Gastroesophageal sphincter (tissue), 4 donors: Measurements from ENCODE around the gene YKT6. TPM values are rescaled to one million over a fixed set of nuclear protein-coding genes. Genes with fewer than 3 reads are reported as not detected.

Experiments
- ATAC-seq: fragments of 150-250 bp; one replicate; pipeline ENCODE4 v1.9.1; 2016; ENCODE audit warnings: mild to moderate bottlenecking, moderate library complexity
- H3K27ac ChIP-seq, 4 donors: fragments of 200-600 bp; sonication (generic) in 3 of 4; 1 replicate in 3 of 4; 2 replicates in 1 of 4; pipeline ENCODE4 v1.5.1; 2016 to 2019
- H3K27me3 ChIP-seq: fragments of 200-600 bp; sonication (generic); one replicate; pipeline ENCODE4 v1.5.1; 2019
- H3K36me3 ChIP-seq, 2 donors: fragments of 200-600 bp; sonication (generic); one replicate each; pipeline ENCODE4 v1.5.1; 2019; ENCODE audit warnings: control low read depth in 1 of 2
- H3K4me1 ChIP-seq, 3 donors: fragments of 200-600 bp; sonication (generic); 1 replicate in 2 of 3; 2 replicates in 1 of 3; pipeline ENCODE4 v1.5.1; 2016 to 2019; ENCODE audit warnings: control low read depth in 2 of 3
- H3K4me3 ChIP-seq, 2 donors: fragments of 200-600 bp; sonication (generic); one replicate each; pipeline ENCODE4 v1.5.1; 2019; ENCODE audit warnings: mild to moderate bottlenecking in 1 of 2, moderate library complexity in 1 of 2
- H3K9me3 ChIP-seq, 3 donors: fragments of 200-600 bp; sonication (generic); one replicate each; pipeline ENCODE4 v1.5.1; 2017 to 2019; ENCODE audit warnings: control low read depth in 2 of 3
- EP300 ChIP-seq: sonication (generic); formaldehyde crosslinking; IDR thresholded peaks from one replicate; pipeline ENCODE4 v1.6.1; 2017; ENCODE audit warnings: antibody characterized with exemption, mild to moderate bottlenecking
- POLR2A ChIP-seq, 2 donors: fragments of 450-650 bp; IDR thresholded peaks; one replicate each; pipeline ENCODE4 v1.6.1; 2017; ENCODE audit warnings: antibody characterized with exemption in 2 of 2, mild to moderate bottlenecking in 2 of 2, moderate library complexity in 1 of 2
- POLR2AphosphoS5 ChIP-seq: sonication (generic); formaldehyde crosslinking; IDR thresholded peaks from one replicate; pipeline ENCODE4 v1.6.1; 2017; ENCODE audit warnings: antibody characterized with exemption
- WGBS, 2 donors: methylation state at CpG; one replicate each; pipeline ENCODE4 v1.1.5; 2018; ENCODE audit warnings: low coverage in 1 of 2; 5-methylcytosine and 5-hydroxymethylcytosine counted together
- total RNA-seq, 4 donors: library from RNA; depleted of rRNA; stranded (reverse); fragments of >200 nt; gene quantifications; one replicate each; pipeline ENCODE4 v1.1.0, GENCODE V29; 2016
- TF ChIP-seq, protein P1 (sequence below), 4 experiments: fragments of 200-600 bp in 2 of 4; fragments of 450-650 bp in 2 of 4; sonication (generic) in 1 of 4; IDR thresholded peaks; one replicate each; pipeline ENCODE4 v1.5.1; 2017 to 2019; ENCODE audit warnings: antibody characterized with exemption in 4 of 4, mild to moderate bottlenecking in 2 of 4, moderate library complexity in 2 of 4

YKT6 gene
- total RNA-seq, 4 donors from 2014 or later, result 50.2 to 79.2 (median 64.1) TPM

DNA sequence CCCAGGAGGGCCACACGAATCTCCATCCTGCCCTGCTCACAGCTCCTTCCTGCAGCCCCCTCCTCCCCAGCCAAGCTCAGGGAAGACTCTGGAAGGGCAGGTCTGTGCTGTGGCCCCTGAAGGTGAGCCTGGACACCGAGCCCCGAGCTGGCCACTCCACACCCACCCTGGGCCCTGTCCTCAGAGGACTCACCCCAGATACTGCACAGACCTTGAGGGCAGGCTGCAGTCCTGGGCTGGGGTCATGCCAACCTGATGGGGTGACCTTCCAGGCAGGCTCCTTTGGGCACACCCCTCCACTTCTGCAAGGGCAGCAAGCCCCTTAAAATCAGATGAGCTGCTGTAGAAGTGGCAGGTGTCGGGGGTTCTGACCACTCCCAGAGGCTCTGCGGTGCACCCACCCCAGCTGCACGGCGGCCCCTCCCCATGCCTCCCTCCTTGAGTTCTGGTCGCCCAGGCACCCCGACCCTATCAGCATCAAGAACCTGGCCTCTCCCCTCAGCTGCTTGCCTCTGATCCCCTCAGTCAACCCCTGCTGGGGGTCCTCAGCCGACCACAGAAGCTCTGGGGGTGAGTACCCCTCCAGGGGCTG lies 24.3 kb downstream of the YKT6 start:
- H3K4me1 ChIP-seq, result no peaks in the 10 kb centered on the region
- 73% methylated on average over 3 of the region's 10 CpGs; no CpG with 5 or more reads in 1 of the 2 donors for WGBS, 2 donors
- no peaks in the 10 kb centered on the region for H3K9me3 ChIP-seq
- TF ChIP-seq EP300 (no peak), POLR2A (IDR thresholded peaks at IDR 0.05) (no peak), POLR2AphosphoS5 (no peak)
- TF ChIP-seq, protein P1, sequence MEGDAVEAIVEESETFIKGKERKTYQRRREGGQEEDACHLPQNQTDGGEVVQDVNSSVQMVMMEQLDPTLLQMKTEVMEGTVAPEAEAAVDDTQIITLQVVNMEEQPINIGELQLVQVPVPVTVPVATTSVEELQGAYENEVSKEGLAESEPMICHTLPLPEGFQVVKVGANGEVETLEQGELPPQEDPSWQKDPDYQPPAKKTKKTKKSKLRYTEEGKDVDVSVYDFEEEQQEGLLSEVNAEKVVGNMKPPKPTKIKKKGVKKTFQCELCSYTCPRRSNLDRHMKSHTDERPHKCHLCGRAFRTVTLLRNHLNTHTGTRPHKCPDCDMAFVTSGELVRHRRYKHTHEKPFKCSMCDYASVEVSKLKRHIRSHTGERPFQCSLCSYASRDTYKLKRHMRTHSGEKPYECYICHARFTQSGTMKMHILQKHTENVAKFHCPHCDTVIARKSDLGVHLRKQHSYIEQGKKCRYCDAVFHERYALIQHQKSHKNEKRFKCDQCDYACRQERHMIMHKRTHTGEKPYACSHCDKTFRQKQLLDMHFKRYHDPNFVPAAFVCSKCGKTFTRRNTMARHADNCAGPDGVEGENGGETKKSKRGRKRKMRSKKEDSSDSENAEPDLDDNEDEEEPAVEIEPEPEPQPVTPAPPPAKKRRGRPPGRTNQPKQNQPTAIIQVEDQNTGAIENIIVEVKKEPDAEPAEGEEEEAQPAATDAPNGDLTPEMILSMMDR (IDR thresholded peaks at IDR 0.05), result no peak
- no peak for ATAC-seq
- H3K27me3 ChIP-seq, result peaks cover 41% of the 10 kb centered on the region
- no peak overlapping the region for H3K27ac ChIP-seq
- H3K4me3 ChIP-seq, result no peak overlapping the region
- H3K36me3 ChIP-seq, result no peaks in the 10 kb centered on the region

DNA sequence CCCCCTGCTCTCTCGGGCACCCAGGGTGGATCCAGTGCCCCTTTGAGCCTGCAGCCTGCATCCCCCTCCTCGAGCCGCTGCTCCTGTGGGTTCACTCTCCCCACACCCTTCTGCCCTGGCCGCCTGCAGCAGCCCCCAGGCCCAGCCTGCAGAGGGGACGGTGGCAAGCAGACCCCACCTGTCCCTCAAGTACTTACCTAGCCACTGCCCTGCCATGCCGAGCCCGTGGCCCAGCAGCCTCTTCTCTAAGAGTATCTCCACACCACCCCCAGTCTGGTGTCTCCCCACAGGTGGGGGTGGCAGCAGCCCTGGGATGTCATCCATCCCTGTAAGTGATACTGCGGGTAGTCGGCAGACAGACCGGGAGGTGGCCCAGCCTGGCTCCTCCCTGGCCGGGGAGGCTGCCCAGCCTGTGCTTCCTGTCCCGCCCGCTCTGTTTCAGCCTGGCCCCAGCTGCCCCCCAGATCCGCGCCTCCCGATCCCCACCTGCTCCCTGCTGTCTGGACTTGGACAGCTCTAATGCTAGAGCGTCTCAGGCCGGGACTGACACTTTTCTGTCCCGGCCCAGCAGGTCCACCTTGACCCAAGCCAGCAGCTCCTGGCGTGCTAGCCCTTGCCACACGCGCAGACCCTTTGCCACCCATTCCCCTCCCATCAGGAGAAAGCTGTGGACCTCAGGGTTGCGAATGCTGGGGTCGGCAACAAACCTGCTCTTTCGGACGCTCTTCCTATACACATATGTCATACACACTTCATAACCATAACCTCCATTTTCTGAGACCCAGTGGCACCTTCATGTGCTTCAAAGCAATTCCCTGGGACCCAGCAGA lies 25.0 kb downstream of the YKT6 start:
- no peak for TF ChIP-seq EP300
- TF ChIP-seq POLR2AphosphoS5, result no peak
- TF ChIP-seq, protein P1 (IDR thresholded peaks at IDR 0.05), result no peak
- no peak for TF ChIP-seq POLR2A (IDR thresholded peaks at IDR 0.05)
- Histone ChIP-seq H3K27ac (no peak overlapping the region), H3K36me3 (no peaks in the 10 kb centered on the region), H3K9me3 (no peaks in the 10 kb centered on the region), H3K27me3 (peaks cover 36% of the 10 kb centered on the region), H3K4me1 (no peaks in the 10 kb centered on the region), H3K4me3 (no peak overlapping the region)
- WGBS, 2 donors, result 43 to 54% methylated on average over 8 to 15 of the region's 26 CpGs
- no peak for ATAC-seq

DNA sequence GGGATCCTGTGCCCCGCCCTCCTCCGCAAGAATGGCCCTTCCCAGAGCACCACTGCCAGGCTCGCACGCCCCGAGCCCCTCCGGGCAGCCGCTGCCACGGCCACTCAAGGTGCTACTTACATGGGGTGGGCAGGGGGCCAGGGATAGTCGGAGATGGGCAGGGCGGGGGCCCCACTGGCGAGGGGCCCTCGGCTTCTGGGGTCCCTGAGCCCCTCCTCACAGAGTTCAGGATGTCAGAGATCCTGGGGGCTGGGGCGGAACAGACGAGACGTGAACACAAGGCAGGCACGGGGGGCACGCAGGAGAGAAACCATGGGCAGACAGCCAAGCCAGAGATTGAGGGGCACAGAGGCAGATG lies 25.6 kb downstream of the YKT6 start:
- no peak for TF ChIP-seq POLR2A (IDR thresholded peaks at IDR 0.05)
- no peak for TF ChIP-seq EP300
- TF ChIP-seq, protein P1 (IDR thresholded peaks at IDR 0.05), result no peak
- no peak for TF ChIP-seq POLR2AphosphoS5
- H3K4me3 ChIP-seq, result no peak overlapping the region
- WGBS, 2 donors, result no CpG with 5 or more reads among the region's 17 CpGs
- no peak for ATAC-seq
- H3K27ac ChIP-seq, result no peak overlapping the region
- H3K36me3 ChIP-seq, result no peaks in the 10 kb centered on the region
- no peaks in the 10 kb centered on the region for H3K4me1 ChIP-seq
- peaks cover 34% of the 10 kb centered on the region for H3K27me3 ChIP-seq
- H3K9me3 ChIP-seq, result no peaks in the 10 kb centered on the region

DNA sequence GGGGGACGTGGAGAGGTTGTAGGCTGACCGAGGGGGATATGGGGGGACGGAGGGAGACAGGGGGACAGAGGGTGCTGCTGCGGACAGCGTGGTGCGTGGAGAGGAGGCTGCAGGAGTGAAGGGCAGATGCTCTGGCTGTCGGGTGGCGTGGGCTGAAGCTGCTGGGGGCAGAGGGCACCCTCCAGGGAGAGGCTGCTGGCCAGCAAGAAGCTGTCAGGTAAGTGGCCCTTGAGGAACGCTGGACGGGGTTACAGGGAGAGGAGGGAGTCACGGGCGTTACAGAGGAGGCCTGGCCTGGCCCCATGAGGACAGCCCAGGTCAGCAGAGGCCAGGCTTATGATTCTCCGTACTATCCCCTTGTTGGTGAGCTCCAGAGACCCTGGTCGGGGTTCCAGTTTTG lies 27.1 kb downstream of the YKT6 start:
- no peaks in the 10 kb centered on the region for H3K4me1 ChIP-seq
- WGBS, 2 donors, result 75 to 81% methylated on average over 9 to 12 of the region's 14 CpGs
- H3K4me3 ChIP-seq, result no peak overlapping the region
- H3K36me3 ChIP-seq, result no peaks in the 10 kb centered on the region
- no peak for ATAC-seq
- TF ChIP-seq, protein P1 (IDR thresholded peaks at IDR 0.05), result no peak
- TF ChIP-seq EP300, result no peak
- no peak for TF ChIP-seq POLR2AphosphoS5
- no peaks in the 10 kb centered on the region for H3K9me3 ChIP-seq
- no peak overlapping the region for H3K27ac ChIP-seq
- peaks cover 34% of the 10 kb centered on the region for H3K27me3 ChIP-seq
